Sigmoid colon (tissue), 7 donors: ENCODE measurements around the gene ASB8. TPM values are rescaled to one million over a fixed set of nuclear protein-coding genes. Genes with fewer than 3 reads are reported as not detected.
A peak's percentile ranks its signal among the peaks of the same experiment; 100 is the strongest.

ENCODE experiments used
- DNase-seq: peaks from one replicate; pipeline ENCODE4 v3.0.0-alpha.2; 2019
- H3K27ac ChIP-seq, 4 donors: fragments of 200-600 bp; sonication (generic); one replicate each; pipeline ENCODE4 v1.5.1; 2016 to 2019; ENCODE audit warnings: mild to moderate bottlenecking in 1 of 4
- H3K27me3 ChIP-seq, 3 donors: fragments of 200-600 bp; sonication (generic); one replicate each; pipeline ENCODE4 v1.5.1; 2019; ENCODE audit warnings: mild to moderate bottlenecking in 1 of 3
- H3K36me3 ChIP-seq, 4 donors: fragments of 200-600 bp; sonication (generic); one replicate each; pipeline ENCODE4 v1.5.1; 2016 to 2019
- H3K4me1 ChIP-seq, 4 donors: fragments of 200-600 bp; sonication (generic); one replicate each; pipeline ENCODE4 v1.5.1; 2017 to 2019
- H3K4me3 ChIP-seq, 4 donors: fragments of 200-600 bp; sonication (generic); one replicate each; pipeline ENCODE4 v1.5.1; 2017 to 2019; ENCODE audit warnings: mild to moderate bottlenecking in 2 of 4, moderate library complexity in 1 of 4
- H3K9me3 ChIP-seq, 4 donors: fragments of 200-600 bp in 3 of 4; sonication (generic) in 3 of 4; one replicate each; pipeline versions ENCODE4 v1.5.1 to v1.6.1; 2013 to 2019
- CTCF ChIP-seq, 4 experiments: fragments of 450-650 bp in 3 of 4; fragments of 200-600 bp in 1 of 4; IDR thresholded peaks; one replicate each; pipeline ENCODE4 v1.5.1; 2016 to 2019; ENCODE audit warnings: antibody characterized with exemption in 4 of 4, mild to moderate bottlenecking in 3 of 4, moderate library complexity in 2 of 4
- EP300 ChIP-seq, 4 donors: sonication (generic); formaldehyde crosslinking; IDR thresholded peaks; one replicate each; pipeline ENCODE4 v1.6.1; 2017; ENCODE audit warnings: antibody characterized with exemption in 4 of 4
- POLR2A ChIP-seq, 2 donors: fragments of 450-650 bp; IDR thresholded peaks; one replicate each; pipeline ENCODE4 v1.6.1; 2016; ENCODE audit warnings: antibody characterized with exemption in 2 of 2, mild to moderate bottlenecking in 2 of 2, moderate library complexity in 2 of 2
- POLR2AphosphoS5 ChIP-seq, 4 donors: sonication (generic); formaldehyde crosslinking; IDR thresholded peaks; one replicate each; pipeline ENCODE4 v1.6.1; 2017; ENCODE audit warnings: antibody characterized with exemption in 4 of 4
- WGBS, 2 donors: extraction: QIAGEN DNeasy Blood & Tissue Kit; methylation state at CpG; one replicate each; pipeline ENCODE4 v1.1.7; 2013; 5-methylcytosine and 5-hydroxymethylcytosine counted together
- intact Hi-C: fragments of 100-400 bp; cut with DNase I; formaldehyde crosslinking; loops from one replicate; pipeline ENCODE4 v1.15.1; 2023
- polyA plus RNA-seq, 3 donors: library from polyadenylated mRNA; stranded (reverse); fragments of 200-250 nt; gene quantifications; one replicate each; pipeline ENCODE4 v1.2.3, GENCODE V29; 2013
- total RNA-seq, 4 donors: library from RNA; depleted of rRNA; stranded (reverse); fragments of >200 nt; gene quantifications; one replicate each; pipeline ENCODE4 v1.1.0, GENCODE V29; 2016
- donor health status: healthy with polysubstance abuse.
- donor health status: Bipolar disorder and iron deficiency.
- donor health status: healthy.

Gene ASB8, protein sequence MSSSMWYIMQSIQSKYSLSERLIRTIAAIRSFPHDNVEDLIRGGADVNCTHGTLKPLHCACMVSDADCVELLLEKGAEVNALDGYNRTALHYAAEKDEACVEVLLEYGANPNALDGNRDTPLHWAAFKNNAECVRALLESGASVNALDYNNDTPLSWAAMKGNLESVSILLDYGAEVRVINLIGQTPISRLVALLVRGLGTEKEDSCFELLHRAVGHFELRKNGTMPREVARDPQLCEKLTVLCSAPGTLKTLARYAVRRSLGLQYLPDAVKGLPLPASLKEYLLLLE
- total RNA-seq: 10 to 100 TPM; 35.6 to 64.3 (median 38.5) TPM
- 10 to 100 TPM; 20.6 to 27.0 (median 25.8) TPM for polyA plus RNA-seq

GRCh38 chr12:48157018-48157888 lies at the start of gene ASB8:
TSS of gene ASB8 (minus strand) at chr12:48157515. CDS start at chr12:48153496, 4,019 bp downstream.
- Histone ChIP-seq H3K36me3 (peaks cover 6 to 16% (median 9%) of the 10 kb centered on the region in 4 donors), H3K4me1 (peaks cover 0 to 23% (median 10%) of the 10 kb centered on the region in 4 donors), H3K27ac (peak within 1 kb of the TSS; percentile 84 to 90 (median 89)), H3K27me3 (no peaks in the 10 kb centered on the region), H3K9me3 (no peaks in the 10 kb centered on the region), H3K4me3 (peak within 1 kb of the TSS; percentile 74 to 94 (median 89))
- DNase-seq: peak; percentile 100
- WGBS, 2 donors: 0% methylated on average over 56 of the region's 56 CpGs
- TF ChIP-seq CTCF (IDR thresholded peaks at IDR 0.05): peak in 3 of 4 experiments; percentile 37 to 47 (median 46)
- TF ChIP-seq POLR2A (IDR thresholded peaks at IDR 0.05): peak in 1 of 2 donors; percentile 5
- TF ChIP-seq EP300 (IDR thresholded peaks at IDR 0.05): peak in 1 of 4 donors; percentile 43
- TF ChIP-seq POLR2AphosphoS5 (IDR thresholded peaks at IDR 0.05): peak; percentile 27 to 79 (median 68)
- intact Hi-C loops: loop anchor here (1.0 to 5.0 kb wide), 2 partner anchors 40 to 52 kb away; no protein-coding TSS in a partner anchor

DNA sequence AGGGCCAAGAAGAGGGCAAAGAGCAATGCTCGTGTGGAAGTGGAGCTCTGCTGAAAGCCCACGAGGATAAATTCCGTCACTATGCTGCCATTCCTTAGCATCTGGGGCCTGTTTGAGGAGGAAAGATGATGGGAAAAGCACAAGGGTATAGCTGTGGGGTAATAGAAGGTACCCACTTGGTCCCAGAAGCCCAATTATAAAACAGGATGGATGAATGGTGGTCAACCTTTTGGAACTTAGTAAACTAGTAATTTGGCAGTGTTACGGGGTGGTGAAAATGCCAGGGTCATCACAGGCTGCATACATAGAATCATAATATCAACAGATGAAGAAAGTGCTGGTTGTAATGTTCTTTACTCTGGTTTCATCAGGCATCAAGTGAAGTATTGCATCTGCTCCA lies 45.9 kb upstream of the ASB8 start, which contains the start of gene OR10AD1:
Gene OR10AD1, minus strand, starts transcription at position 101 of the 400 bp plus-strand sequence. Its CDS starts 0 bp downstream, at position 101.
- Histone ChIP-seq H3K4me1 (peaks cover 0 to 26% (median 25%) of the 10 kb centered on the region in 4 donors), H3K27me3 (no peaks in the 10 kb centered on the region), H3K36me3 (peaks cover 0 to 13% (median 4%) of the 10 kb centered on the region in 4 donors), H3K27ac (no peak within 1 kb of the TSS), H3K4me3 (no peak within 1 kb of the TSS), H3K9me3 (peaks cover 0 to 10% (median 7%) of the 10 kb centered on the region in 4 donors)
- TF ChIP-seq CTCF (IDR thresholded peaks at IDR 0.05): no peak
- no peak for TF ChIP-seq POLR2A (IDR thresholded peaks at IDR 0.05)
- TF ChIP-seq POLR2AphosphoS5 (IDR thresholded peaks at IDR 0.05): no peak
- no peak for TF ChIP-seq EP300 (IDR thresholded peaks at IDR 0.05)
- intact Hi-C loops: no loop called here
- 83 to 89% methylated on average over 4 of the region's 4 CpGs for WGBS, 2 donors
- DNase-seq: no peak

GRCh38 chr12:48202766-48203165 lies 45.5 kb upstream of the ASB8 start:
- Histone ChIP-seq H3K36me3 (peaks cover 0 to 13% (median 4%) of the 10 kb centered on the region in 4 donors), H3K4me1 (peaks cover 0 to 26% (median 25%) of the 10 kb centered on the region in 4 donors), H3K9me3 (peaks cover 0 to 10% (median 6%) of the 10 kb centered on the region in 4 donors), H3K27me3 (no peaks in the 10 kb centered on the region), H3K4me3 (no peak overlapping the region), H3K27ac (no peak overlapping the region)
- intact Hi-C loops: no loop called here
- DNase-seq: no peak
- no peak for TF ChIP-seq EP300 (IDR thresholded peaks at IDR 0.05)
- TF ChIP-seq CTCF (IDR thresholded peaks at IDR 0.05): no peak
- TF ChIP-seq POLR2AphosphoS5 (IDR thresholded peaks at IDR 0.05): no peak
- no peak for TF ChIP-seq POLR2A (IDR thresholded peaks at IDR 0.05)
- 93 to 95% methylated on average over 8 of the region's 8 CpGs for WGBS, 2 donors

- H3K4me3 ChIP-seq: no peak overlapping the region
- H3K9me3 ChIP-seq: peaks cover 0 to 7% (median 4%) of the 10 kb centered on the region in 4 donors
- peaks cover 0 to 13% (median 4%) of the 10 kb centered on the region in 4 donors for H3K36me3 ChIP-seq
- intact Hi-C loops: no loop called here
- H3K4me1 ChIP-seq: peaks cover 0 to 31% (median 28%) of the 10 kb centered on the region in 4 donors
- H3K27ac ChIP-seq: no peak overlapping the region
- no peaks in the 10 kb centered on the region for H3K27me3 ChIP-seq
- TF ChIP-seq POLR2A (IDR thresholded peaks at IDR 0.05): no peak
- TF ChIP-seq EP300 (IDR thresholded peaks at IDR 0.05): no peak
- no peak for TF ChIP-seq POLR2AphosphoS5 (IDR thresholded peaks at IDR 0.05)
- no peak for TF ChIP-seq CTCF (IDR thresholded peaks at IDR 0.05)
- 97 to 98% methylated on average over 3 of the region's 3 CpGs for WGBS, 2 donors
- no peak for DNase-seq
These were observed 44.2 kb upstream of the ASB8 start for GRCh38 chr12:48201516-48201915.
